OCI-LY3 (cell line): ENCODE results near the gene TBXA2R.

ENCODE experiments used
- EZH2phosphoT487 ChIP-seq: fragments of 200-600 bp; shearing (Covaris generic); IDR thresholded peaks from 2 replicates; pipeline ENCODE4 v1.6.1; 2018; ENCODE audit warnings: antibody characterized with exemption, mixed run types, low read depth
- TF ChIP-seq, protein P1 (sequence below): fragments of 200-600, 300-600 bp; sonication (generic); IDR thresholded peaks from 2 replicates; pipeline ENCODE4 v1.5.1; 2014; ENCODE audit warnings: antibody characterized with exemption, low read length, low read depth

DNA sequence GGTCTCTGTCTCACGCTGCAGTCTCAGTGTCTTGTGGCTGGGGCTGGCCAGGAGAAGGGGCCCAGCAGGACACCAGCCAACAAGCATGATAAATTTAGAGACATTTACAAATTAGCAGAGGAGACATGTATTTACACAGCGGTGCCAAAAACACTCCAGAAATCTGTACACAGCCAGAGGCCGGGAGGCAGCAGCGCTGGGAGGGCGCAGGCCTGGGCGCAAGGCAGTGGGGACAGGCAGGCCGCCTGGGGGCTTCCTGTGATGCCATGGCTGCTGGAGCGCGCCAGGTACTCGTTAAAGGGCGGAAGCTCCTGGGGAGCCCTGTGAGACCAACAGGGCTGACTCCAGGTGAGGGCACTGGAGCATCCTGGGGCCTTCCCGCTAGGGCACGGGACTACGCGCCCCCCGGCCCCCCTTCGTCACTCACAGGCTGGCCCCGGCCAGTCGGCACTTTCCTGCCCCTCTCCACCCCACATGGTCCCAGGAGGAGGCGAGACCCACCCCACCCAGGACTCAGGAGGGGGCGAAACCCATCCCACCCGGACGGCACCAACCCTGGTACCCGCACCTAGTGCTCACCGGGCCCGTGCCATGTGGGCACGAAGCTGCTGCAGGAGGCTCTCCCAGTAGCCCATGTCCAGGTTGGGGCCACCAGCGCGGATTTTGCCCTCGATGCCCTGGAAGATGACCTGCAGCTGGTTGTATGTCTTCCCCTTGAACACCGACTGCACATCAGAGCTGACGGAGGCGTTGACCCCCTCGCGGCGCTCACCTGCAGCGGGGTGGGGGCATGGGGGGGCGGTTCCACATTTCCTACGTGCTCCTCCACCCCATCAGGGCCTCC is 7.4 kb upstream of the TBXA2R start:
- TF ChIP-seq, protein P1, sequence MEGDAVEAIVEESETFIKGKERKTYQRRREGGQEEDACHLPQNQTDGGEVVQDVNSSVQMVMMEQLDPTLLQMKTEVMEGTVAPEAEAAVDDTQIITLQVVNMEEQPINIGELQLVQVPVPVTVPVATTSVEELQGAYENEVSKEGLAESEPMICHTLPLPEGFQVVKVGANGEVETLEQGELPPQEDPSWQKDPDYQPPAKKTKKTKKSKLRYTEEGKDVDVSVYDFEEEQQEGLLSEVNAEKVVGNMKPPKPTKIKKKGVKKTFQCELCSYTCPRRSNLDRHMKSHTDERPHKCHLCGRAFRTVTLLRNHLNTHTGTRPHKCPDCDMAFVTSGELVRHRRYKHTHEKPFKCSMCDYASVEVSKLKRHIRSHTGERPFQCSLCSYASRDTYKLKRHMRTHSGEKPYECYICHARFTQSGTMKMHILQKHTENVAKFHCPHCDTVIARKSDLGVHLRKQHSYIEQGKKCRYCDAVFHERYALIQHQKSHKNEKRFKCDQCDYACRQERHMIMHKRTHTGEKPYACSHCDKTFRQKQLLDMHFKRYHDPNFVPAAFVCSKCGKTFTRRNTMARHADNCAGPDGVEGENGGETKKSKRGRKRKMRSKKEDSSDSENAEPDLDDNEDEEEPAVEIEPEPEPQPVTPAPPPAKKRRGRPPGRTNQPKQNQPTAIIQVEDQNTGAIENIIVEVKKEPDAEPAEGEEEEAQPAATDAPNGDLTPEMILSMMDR: no peak
- no peak for TF ChIP-seq EZH2phosphoT487
